Measurements from ENCODE around the gene CLIC3. TPM values are rescaled to one million over a fixed set of nuclear protein-coding genes. Genes with fewer than 3 reads are reported as not detected.
A peak's percentile ranks its signal among the peaks of the same experiment; 100 is the strongest.

CLIC3 gene
- total RNA-seq, 4 donors from 2014 or later = 1.2 to 120 (median 38.0) TPM

GRCh38 chr9:136964833-136965422, 31.4 kb downstream of the CLIC3 start:
- H3K27ac ChIP-seq = peak overlapping the region in 3 of 4 donors; percentile 36 to 88 (median 42)
- H3K36me3 ChIP-seq = no peaks in the 10 kb centered on the region
- 80 to 84% methylated on average over 26 of the region's 26 CpGs for WGBS, 2 donors
- TF ChIP-seq POLR2A (IDR thresholded peaks at IDR 0.05) (no peak), EP300 (IDR thresholded peaks at IDR 0.05) (no peak)
- TF ChIP-seq, protein P1, sequence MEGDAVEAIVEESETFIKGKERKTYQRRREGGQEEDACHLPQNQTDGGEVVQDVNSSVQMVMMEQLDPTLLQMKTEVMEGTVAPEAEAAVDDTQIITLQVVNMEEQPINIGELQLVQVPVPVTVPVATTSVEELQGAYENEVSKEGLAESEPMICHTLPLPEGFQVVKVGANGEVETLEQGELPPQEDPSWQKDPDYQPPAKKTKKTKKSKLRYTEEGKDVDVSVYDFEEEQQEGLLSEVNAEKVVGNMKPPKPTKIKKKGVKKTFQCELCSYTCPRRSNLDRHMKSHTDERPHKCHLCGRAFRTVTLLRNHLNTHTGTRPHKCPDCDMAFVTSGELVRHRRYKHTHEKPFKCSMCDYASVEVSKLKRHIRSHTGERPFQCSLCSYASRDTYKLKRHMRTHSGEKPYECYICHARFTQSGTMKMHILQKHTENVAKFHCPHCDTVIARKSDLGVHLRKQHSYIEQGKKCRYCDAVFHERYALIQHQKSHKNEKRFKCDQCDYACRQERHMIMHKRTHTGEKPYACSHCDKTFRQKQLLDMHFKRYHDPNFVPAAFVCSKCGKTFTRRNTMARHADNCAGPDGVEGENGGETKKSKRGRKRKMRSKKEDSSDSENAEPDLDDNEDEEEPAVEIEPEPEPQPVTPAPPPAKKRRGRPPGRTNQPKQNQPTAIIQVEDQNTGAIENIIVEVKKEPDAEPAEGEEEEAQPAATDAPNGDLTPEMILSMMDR (IDR thresholded peaks at IDR 0.05) = no peak
- H3K9me3 ChIP-seq = no peaks in the 10 kb centered on the region
- no peak overlapping the region for H3K4me3 ChIP-seq
- peaks cover 0 to 73% (median 15%) of the 10 kb centered on the region in 4 donors for H3K4me1 ChIP-seq
- H3K27me3 ChIP-seq = no peaks in the 10 kb centered on the region
- no peak for DNase-seq (ENCODE audit: low spot score in 2 of 2)

- Histone ChIP-seq H3K4me1 (peaks cover 0 to 73% (median 21%) of the 10 kb centered on the region in 4 donors), H3K36me3 (no peaks in the 10 kb centered on the region), H3K27ac (peak overlapping the region; percentile 36 to 88 (median 48)), H3K27me3 (no peaks in the 10 kb centered on the region), H3K4me3 (no peak overlapping the region), H3K9me3 (no peaks in the 10 kb centered on the region)
- WGBS, 2 donors = 38 to 69% methylated on average over 8 to 21 of the region's 22 CpGs
- TF ChIP-seq EP300 (IDR thresholded peaks at IDR 0.05) (no peak), POLR2A (IDR thresholded peaks at IDR 0.05) (no peak)
- TF ChIP-seq, protein P1 (IDR thresholded peaks at IDR 0.05) = no peak
- no peak for DNase-seq (ENCODE audit: low spot score in 2 of 2)
Measured at GRCh38 chr9:136964171-136964689, 32.1 kb downstream of the CLIC3 start.

DNA sequence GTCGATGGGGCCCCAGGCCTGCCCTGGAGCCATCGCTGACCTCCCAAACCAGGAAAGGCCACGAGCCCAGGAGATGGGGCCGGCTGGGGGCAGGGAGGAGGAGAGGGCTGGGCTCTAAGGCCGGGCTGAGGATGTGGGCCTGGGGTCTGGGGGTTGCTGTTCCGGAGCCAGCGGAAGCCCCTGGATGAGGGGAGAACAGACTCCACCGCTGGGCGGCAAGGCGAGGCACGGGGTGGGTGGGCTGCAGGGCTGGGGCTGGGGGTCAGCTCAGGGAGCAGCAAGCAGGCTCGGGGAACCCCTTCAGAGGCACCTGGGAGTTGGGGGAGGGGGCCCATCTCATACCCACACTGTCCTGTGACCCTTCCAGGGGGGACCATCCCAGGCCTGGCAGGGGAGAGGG, 32.6 kb downstream of the CLIC3 start:
- Histone ChIP-seq H3K36me3 (no peaks in the 10 kb centered on the region), H3K4me1 (peaks cover 0 to 73% (median 24%) of the 10 kb centered on the region in 4 donors), H3K4me3 (no peak overlapping the region), H3K27me3 (no peaks in the 10 kb centered on the region), H3K27ac (peak overlapping the region; percentile 36 to 88 (median 48)), H3K9me3 (no peaks in the 10 kb centered on the region)
- 67 to 72% methylated on average over 3 to 12 of the region's 12 CpGs for WGBS, 2 donors
- DNase-seq (ENCODE audit: low spot score in 2 of 2) = no peak
- TF ChIP-seq, protein P1 (IDR thresholded peaks at IDR 0.05) = no peak
- TF ChIP-seq POLR2A (IDR thresholded peaks at IDR 0.05) = no peak
- no peak for TF ChIP-seq EP300 (IDR thresholded peaks at IDR 0.05)

GRCh38 chr9:136963341-136963740, 33.0 kb downstream of the CLIC3 start:
- Histone ChIP-seq H3K27ac (peak overlapping the region; percentile 36 to 88 (median 48)), H3K9me3 (no peaks in the 10 kb centered on the region)
- WGBS, 2 donors = 66 to 73% methylated on average over 11 to 13 of the region's 15 CpGs

More at GRCh38 chr9:136963341-136963740, 33.0 kb downstream of the CLIC3 start:
- no peak overlapping the region for H3K4me3 ChIP-seq
- H3K36me3 ChIP-seq = no peaks in the 10 kb centered on the region
- H3K27me3 ChIP-seq = no peaks in the 10 kb centered on the region
- peaks cover 0 to 76% (median 24%) of the 10 kb centered on the region in 4 donors for H3K4me1 ChIP-seq
- no peak for DNase-seq (ENCODE audit: low spot score in 2 of 2)
- TF ChIP-seq EP300 (IDR thresholded peaks at IDR 0.05) = no peak
- TF ChIP-seq POLR2A (IDR thresholded peaks at IDR 0.05) = no peak
- TF ChIP-seq, protein P1 (IDR thresholded peaks at IDR 0.05) = no peak
